HG03196 (cell line): ENCODE data around the gene TANC1.

Experiments used
- ATAC-seq: cut with Tn5 transposase; IDR thresholded peaks from one replicate; pipeline ENCODE4 v1.9.1; 2021; ENCODE audit not compliant: unreplicated experiment

Gene TANC1

DNA sequence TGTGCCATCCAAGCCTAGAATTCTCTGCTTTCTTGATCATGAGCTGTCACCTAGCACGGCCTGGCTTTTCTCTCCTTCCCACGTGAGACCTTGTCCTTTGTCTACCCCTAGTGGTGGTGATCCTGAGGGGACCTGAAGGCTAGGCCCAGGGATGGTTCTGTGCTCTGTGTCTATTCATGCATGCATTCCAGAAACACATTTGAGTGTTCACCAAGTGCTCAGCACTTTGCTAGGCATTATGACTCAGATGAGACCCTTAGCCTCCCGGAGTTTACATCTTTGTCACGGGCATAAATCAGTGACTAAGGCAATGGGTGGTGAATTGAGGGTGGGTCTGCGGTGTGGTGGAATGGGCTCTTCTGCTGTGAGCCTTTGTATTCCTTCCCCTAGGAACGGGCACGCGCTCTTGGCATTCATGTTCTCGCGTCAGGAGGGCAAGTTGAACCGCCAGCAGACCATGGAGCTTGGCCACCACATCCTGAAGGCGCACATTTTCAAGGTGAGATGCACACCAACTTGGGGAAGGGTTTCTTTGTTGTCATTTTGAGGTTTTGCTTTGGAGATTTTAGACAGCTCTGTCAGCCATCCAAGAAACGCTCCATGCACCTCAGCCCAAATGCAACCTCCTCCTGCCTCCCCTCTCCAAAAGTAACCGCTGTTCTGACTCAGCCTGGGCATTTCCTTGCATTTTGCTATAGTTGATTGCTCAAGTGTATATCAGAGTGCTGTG is 217.1 kb downstream of the TANC1 start:
- ATAC-seq = peak; percentile 65

DNA sequence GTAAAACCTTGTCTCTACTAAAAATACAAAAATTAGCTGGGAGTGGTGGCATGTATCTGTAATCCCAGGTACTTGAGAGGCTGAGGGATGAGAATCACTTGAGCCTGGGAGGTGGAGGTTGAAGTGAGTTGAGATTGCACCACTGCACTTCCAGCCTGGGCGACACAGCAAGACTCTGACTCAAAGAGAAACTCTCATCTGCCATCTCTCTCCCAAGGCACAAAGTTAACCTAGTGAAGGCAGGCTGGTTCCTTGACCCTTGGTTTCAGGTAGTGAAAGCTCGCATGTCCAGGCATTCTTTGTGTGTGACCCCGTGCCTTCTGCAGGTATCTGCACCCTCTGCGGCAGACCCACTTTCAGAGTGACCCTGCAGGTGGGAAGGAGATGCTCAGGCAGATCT is 218.0 kb downstream of the TANC1 start:
- peak; percentile 37 for ATAC-seq

DNA sequence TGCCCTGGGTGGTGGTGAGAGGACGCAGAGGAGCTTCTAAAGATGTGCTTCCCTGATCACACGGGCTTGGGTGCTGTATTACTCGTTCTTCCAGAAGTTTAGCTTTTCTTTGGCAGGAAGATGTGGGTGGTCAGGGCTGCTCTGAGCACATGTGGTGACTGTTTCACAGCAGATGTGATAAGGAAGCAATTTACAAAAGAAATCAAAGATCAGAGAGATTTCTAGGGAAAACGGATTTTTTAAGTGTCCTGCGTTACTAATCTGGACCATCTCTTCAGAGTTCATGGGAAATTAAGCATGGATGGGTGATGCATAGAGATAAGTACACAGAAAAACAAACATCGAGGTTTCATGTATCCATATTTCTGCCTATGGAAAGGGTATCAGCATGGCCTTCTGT is 218.7 kb downstream of the TANC1 start:
- no peak for ATAC-seq

DNA sequence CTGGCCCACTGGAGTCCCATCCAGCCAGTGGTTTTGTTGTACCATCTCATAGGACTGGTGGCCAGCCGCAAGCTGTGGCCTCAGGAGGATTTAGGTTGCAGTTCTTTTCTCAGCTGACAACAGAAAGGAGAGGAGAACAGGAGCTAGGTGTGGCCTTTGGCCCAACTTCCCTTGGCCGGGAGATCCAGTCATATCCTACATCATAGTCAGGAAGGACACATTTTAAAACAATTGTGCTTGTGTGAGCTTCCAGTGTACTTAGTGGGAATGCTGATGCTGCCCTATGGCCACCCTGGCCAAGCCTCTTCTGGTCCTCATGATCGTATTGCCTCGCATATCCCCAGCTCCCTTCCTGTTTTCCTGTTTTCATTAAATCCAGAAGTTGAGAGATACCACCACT is 220.0 kb downstream of the TANC1 start:
- ATAC-seq = no peak

DNA sequence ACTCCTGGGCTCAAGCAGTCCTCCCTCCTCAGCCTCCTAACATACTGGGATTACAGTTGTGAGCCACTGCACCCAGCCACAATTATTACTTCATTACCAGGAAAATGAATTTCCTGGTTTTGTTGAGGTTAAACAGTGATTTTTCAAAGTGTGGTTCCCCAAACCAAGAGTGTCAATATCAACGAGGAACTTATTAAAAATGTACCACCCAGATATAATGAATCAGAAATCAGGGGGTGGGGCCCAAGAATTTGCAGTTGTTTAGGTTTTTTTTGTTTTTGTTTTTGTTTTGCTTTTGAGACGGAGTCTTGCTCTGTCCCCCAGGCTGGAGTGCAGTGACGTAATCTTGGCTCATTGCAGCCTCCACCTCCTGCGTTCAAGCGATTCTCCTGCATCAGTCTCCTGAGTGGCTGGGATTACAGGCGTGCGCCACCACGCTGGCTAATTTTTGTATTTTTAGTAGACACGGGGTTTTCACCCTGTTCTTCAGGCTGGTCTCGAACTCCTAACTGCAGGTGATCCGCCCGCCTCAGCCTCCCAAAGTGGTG is 224.0 kb downstream of the TANC1 start:
- ATAC-seq = no peak

DNA sequence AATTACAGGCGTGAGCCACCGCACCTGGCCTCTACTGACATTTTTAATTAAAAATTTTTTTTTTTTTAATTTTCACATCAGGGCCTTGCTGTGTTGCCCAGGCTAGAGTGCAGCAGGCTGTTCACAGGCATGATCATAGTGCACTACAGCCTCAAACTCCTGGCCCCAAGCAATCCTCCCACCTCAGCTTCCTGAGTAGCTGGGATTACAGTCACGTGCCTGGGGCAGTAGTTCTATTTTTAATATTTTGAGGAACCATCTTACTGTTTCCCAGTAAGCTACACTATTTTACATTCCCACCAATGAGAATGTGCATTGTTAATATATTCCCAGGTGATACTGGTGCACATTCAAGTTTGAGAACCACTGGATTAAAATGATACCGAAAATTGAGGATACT is 225.4 kb downstream of the TANC1 start:
- ATAC-seq = no peak

DNA sequence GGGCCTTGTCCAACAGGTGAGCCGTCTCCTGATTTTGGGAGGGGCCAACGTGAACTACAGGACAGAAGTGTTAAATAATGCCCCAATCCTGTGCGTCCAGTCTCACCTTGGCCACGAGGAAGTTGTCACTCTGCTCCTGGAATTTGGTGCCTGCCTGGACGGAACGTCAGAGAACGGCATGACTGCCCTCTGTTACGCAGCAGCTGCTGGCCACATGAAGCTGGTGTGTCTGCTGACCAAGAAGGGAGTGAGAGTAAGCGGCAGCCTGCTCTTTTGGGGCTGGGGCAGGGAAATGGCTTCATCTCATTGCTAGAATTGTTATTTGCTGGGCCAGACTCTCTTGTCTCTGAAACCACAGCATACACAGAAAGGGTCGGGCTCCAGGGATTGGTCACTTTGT is 225.8 kb downstream of the TANC1 start:
- no peak for ATAC-seq

DNA sequence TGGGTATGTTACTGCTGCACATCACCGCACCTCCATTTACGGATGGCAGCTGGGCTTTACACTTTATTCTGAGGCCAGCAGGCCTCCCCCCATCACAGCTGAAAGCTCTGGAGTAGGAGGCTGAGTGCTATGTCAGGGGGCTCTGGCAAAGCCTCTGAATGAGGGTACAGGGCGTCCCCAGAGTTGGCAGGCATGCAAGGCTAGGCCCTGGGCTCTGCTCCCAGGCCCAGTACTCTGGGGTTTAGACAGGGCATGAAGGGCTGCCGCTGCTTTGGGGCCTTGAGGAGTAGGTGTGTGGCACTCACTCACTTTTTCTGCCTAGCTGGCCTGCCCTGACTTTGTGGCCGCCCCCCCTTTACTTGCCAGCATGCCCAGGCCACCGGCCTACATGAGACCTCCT is 227.3 kb downstream of the TANC1 start:
- no peak for ATAC-seq

DNA sequence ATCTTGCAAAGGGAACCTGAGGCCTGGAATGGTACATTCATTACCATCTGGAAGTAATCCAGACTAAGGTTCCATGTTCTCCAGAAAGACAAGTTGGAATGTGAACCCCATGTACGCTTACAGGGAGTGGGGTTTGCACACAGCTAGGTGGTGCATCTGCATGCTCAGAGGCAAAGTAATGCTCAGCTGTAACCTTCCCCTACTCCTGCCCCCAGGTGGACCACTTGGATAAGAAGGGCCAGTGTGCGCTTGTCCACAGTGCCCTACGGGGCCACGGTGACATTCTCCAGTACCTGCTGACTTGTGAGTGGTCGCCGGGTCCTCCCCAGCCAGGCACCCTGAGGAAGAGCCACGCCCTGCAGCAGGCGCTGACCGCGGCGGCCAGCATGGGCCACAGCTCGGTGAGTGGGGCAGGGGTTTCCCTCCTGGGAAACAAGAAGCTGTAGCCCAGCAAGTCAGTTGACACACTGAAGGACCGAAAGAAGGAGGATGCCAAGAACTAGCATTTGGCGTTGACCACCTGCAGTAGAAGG is 228.0 kb downstream of the TANC1 start:
- no peak for ATAC-seq

DNA sequence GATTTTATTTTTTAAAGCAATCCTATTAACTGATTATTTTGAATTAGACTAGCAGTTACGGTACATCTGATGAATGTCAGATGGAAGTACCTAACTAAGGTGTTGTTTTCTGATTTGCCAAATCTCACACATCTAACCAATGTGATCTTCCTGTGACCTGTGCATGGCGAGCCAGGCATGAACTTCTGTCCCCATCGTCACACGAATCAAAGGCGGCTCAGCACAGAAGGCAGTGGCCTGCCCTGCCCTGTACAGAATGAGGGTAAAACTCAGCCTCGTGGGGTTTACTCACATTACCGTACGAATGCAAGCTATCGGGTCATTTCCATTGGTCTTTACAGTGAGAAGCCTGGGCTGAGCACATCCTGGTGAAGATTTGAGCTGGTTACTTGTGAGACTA is 230.8 kb downstream of the TANC1 start:
- ATAC-seq = no peak

DNA sequence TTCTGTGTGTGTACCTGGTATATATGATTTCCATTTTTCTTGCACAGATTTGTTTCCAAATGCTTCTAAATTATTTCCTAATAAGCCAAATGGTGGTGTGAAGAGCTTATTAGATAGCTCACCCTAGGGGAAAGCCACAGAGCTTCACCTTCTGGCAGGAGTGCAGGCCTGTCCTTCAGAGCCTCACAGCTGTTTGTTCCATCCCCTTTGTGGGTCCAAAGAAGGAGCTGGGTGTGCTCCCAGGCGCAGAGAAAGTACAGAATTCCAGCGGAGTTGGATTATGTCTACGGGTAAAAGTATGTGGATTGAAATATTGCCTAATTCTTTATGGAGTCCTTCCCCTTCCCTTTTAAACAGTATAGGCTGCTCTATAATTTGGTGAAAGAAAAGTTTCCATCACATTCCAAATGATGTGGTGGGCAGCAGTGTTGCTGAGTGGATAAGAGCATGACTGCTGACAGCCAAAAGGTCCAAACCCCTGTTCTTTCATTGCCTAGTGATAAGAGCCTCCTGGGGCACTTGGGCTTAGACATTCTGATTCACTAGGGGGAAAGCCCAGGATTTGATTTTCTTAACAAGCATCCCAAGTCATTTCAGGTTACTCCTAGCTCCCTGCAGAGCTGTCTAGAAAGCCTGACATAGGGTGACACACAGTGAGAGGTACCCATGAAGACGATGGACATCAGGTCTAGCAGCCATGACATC is 231.5 kb downstream of the TANC1 start:
- ATAC-seq = no peak

DNA sequence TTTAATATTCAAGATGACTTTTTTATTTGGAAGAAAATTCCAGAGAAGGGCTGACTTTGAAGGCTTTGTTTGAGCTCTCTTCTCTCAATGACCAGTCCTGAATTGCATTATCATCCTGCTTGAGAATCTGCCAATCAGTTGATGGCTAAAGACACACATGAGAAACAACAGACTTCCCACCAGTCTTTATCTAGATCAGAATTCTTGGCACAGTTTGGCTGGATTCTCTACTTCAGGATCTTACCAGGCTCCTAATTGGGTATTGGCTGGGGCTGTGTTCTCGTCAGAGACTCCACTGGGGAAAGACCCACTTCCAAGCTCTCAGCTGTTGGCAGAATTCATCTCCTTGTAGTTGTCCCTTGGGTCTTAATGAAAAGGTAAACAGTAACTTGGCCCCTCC is 232.1 kb downstream of the TANC1 start:
- no peak for ATAC-seq

DNA sequence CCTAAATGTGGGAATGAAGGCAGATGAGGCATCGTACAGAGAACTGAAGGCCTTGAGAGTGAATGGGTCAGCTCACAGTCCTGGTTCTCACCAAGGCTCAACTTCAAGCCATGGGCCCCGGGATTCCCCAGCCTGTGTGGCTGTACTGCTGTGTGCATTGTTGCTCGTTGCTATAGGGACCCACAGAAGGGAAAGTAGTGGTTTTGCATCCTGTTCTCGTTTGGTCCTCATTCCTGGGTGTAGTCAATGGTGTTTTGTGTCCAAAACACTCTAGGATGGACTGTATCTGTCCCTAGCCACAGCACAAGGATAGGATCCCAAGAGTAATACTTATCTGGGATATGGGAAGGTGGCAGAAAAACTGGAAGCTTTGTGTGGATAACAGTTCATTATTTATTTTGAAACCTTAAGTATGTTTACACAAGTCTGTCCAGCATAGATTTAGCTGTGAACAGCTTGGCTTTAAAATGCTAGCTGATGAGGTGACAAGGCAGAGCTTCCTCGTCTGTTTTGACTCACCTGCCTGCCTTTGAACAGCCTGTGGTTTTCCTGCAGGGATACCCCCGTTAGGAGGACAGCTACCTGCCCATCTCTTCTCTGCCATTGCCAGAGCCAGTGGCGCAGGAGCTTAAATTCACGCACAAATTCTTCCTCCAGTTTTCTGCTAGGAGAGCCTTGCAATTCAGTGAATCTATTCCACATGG is 233.1 kb downstream of the TANC1 start:
- peak; percentile 99 for ATAC-seq

DNA sequence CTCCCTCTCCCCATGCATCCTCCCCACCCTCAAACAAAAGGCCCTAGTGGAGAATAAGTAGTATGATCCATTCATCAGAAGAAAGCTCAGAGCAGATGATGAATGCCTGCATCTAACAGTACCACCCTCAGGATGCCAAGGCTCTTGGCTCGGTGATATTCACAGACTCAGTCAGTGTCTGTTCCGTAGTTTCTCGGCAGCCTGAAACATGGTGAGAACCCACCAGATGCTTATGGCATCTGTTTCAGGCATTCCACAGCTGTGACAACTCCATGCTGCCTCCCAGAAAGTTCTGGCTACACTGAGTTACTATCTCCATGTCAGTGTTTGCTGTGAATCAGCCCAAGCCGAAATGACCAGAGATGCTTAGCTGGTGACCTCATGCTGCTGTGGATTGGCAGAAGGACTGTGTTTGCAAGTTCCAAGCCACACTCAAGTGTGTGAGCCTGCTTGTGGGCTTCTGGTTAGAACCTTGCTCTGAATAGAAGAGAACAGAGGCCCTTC is 234.2 kb downstream of the TANC1 start:
- no peak for ATAC-seq

DNA sequence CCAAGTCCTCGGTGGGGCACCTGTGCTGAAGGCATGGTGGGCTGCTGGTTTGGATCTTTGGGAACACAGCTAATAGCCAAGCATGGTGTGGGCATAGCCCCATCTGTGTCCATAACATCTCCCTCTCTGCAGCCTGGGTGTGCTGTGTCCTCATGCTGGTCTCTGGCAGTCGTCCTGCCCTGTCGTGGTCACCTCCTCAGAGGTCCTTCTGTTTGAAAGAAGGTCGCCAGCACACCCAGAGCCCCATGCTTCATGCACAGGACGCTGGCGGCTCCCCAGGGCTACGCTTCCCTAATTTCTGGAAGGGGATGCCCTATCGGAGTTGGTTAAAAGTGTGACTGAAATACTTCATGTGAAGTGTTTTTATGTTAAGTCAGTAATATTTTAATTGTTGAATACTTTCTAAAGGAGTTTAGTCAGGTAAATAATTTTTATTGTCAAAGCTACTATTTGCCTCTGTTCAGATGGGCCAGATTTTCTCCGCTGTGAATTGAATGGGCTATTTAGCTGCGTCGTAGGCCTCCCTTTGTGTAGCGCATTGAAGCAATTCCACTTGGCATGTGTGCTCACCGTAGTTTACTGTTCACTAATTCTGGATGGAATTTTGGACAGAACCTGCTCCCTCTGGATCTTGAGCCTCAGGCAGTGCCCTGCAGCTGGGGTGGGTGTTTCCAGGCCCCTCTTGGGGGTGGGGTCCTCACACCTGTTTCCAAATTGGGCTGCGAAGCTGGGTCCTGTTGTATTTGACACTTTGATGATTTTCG is 236.1 kb downstream of the TANC1 start:
- ATAC-seq = no peak

DNA sequence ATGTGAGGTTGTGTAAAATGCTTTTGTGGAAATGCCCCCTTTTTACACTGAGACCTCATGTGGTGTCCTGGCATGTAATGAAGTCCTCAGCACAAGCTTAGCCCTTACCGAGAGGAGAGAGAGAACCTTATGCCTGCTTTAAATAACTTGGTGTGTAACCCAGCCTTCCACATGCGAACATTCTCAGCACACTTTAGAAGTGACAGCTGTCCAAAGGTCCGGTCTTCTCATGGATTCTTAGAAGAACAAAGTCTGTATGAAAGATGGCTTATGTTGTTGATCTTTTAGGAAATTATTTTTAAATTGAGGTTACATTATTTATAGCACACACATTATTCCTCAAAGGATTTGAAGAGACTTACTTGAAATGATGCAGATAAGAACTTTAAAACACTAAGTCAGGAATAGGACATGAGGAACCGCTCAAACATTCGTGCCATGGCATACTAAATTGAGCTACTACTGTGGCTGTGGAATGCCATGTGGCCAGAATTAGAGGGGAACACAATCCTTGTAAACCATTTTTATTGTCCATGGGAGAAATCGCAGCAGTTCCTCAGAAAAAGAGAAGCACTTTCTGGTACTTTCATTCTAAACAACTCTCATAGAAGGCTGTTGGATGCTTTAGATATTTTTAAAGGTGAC is 238.4 kb downstream of the TANC1 start:
- no peak for ATAC-seq

DNA sequence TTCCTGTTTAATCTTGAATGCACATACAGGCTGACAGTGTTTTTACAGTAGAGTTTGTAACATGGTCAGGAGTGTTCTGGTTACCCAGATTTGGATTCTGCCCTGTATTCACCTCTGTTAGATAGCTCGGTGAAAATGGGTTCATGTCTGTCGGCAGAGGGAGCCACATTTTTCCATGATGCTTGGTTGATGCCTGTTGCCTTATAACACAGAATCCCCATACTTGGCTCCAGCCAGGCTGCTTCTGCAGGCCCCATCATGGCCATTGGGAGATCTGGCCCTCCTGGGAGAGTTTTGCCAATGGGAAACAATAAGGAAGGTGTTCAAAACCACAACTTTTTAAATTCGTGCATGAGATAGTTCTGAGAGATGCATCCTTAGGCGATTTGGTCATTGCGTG is 240.0 kb downstream of the TANC1 start:
- ATAC-seq = no peak

DNA sequence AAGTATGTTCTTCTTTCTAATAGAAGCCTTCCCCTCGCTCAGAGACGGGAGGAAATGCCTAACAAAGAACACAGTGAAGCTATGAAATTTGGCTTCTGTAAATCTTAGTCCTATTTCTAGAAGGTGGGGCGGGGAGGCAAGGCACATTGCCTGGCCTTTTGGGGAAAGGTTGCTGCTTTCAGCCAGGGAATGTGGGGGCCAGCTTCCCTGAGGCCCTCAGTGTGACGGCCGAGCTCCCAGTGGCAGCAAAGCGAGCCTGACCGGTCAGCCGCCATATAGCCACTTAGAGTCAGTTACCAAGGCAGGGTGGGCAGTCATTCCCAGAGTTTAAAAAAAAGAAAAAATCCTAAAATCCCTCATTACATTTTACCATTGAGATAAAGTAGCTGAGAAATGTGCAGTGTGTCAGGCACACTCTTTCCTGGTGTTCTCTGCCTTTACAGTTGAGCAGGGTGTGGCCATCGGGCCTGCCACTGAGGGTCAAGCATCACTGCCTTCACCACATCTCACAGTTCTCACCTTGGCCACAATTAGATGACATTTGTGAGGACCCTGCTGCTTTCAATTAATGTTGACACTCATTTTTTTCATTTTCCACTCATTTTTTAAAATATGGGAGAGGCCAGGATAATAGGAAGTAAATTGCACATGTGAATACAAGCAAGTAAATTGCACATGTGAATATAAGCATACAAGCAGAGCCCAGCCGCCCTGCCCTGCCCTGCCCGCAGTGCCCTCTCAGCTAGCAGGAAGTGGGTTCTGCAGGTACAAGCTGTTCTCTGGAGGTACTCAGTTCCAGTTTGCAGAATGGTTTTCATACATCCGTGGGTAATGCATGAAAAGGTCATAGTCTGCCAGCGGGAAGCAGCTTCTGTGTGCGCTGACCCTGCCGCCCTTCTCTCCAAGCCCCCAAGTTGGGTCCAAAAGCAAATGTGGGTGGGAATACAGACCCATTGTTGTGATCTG is 241.2 kb downstream of the TANC1 start:
- peak; percentile 83 for ATAC-seq
